SK-N-DZ (cell line): ENCODE results near the gene GUCA1A. TPM values are rescaled to one million over a fixed set of nuclear protein-coding genes. Genes with fewer than 3 reads are reported as not detected.
A peak's percentile ranks its signal among the peaks of the same experiment; 100 is the strongest.

ENCODE experiments used
- DNase-seq: peaks from one replicate; pipeline ENCODE4 v3.0.0-alpha.2; 2015; ENCODE audit warnings: low spot score
- polyA plus RNA-seq, 2 experiments: library from polyadenylated mRNA; depleted of rRNA; stranded (reverse); fragments of >200 nt; gene quantifications; 2 replicates each; pipeline ENCODE4 v1.2.3, GENCODE V29; 2014

GUCA1A gene
- polyA plus RNA-seq (2014; cell fraction: cytosol; rRNA removed): 1.2 and 1.6 TPM in 2 replicates
- polyA plus RNA-seq (2014; cell fraction: nucleus; rRNA removed): 0.47 and 2.2 TPM in 2 replicates

- no peak for DNase-seq
These were observed at the start of gene GUCA1A for GRCh38 chr6:42173101-42173500. TSS of gene GUCA1A (plus strand) at chr6:42173364. CDS start at chr6:42173614, 250 bp downstream.

GRCh38 chr6:42123379-42124103 is 49.6 kb upstream of the GUCA1A start:
- DNase-seq: no peak

- DNase-seq: no peak
These were observed 48.8 kb upstream of the GUCA1A start for GRCh38 chr6:42124223-42124836.

GRCh38 chr6:42125231-42125630 is 47.9 kb upstream of the GUCA1A start:
- DNase-seq: no peak

GRCh38 chr6:42125663-42126062 is 47.5 kb upstream of the GUCA1A start:
- DNase-seq: peak; percentile 79

GRCh38 chr6:42128460-42129359 is 44.5 kb upstream of the GUCA1A start:
- peak; percentile 70 for DNase-seq

- DNase-seq: no peak
These were observed 43.8 kb upstream of the GUCA1A start for GRCh38 chr6:42129360-42129676.

- no peak for DNase-seq
These were observed 41.6 kb upstream of the GUCA1A start for GRCh38 chr6:42131531-42131930.

- no peak for DNase-seq
These were observed 39.2 kb upstream of the GUCA1A start for GRCh38 chr6:42133926-42134325.

- no peak for DNase-seq
These were observed 38.0 kb upstream of the GUCA1A start for GRCh38 chr6:42135161-42135560.

- DNase-seq: no peak
These were observed 37.4 kb upstream of the GUCA1A start for GRCh38 chr6:42135722-42136121.

GRCh38 chr6:42136508-42137193 is 36.5 kb upstream of the GUCA1A start:
- DNase-seq: peak; percentile 82

GRCh38 chr6:42137194-42137753 is 35.9 kb upstream of the GUCA1A start:
- no peak for DNase-seq

GRCh38 chr6:42138190-42138589 is 35.0 kb upstream of the GUCA1A start:
- no peak for DNase-seq

- no peak for DNase-seq
These were observed 34.2 kb upstream of the GUCA1A start for GRCh38 chr6:42138630-42139619.

- no peak for DNase-seq
These were observed 33.1 kb upstream of the GUCA1A start for GRCh38 chr6:42140032-42140431.

- DNase-seq: peak; percentile 65
These were observed 32.2 kb upstream of the GUCA1A start for GRCh38 chr6:42140756-42141602.

GRCh38 chr6:42141603-42142117 is 31.5 kb upstream of the GUCA1A start:
- DNase-seq: peak; percentile 40
